Measurements from ENCODE around the gene HEATR5A. TPM values are rescaled to one million over a fixed set of nuclear protein-coding genes. Genes with fewer than 3 reads are reported as not detected.

HEATR5A gene
- total and polyA plus RNA-seq, 2 of the 13 experiments (the other 11 are each of a cell fraction or from before 2014, with no cell fraction given): 36.4 to 105 TPM

DNA sequence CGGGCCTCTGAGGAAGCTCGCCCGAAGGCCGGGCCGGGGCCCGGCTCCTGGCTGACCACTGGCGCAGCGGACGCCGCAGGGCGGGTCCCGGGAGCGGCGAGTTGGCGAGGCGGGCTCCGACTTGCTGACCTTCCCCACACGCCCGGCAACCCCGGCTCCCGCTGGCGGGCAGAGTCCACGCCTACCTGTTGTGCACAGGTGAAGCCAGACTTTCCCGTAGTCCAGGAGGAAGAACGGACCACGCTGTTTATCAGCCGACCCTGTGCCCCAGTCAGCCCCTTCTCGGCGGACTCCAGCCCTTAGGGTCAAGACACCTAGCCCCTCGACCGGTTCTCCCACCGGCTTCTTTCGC, 407 bp downstream of the HEATR5A start:
- Histone ChIP-seq H4K20me1 (ENCODE audit: insufficient read depth, low read length) (no peaks in the 10 kb centered on the region), H3K9ac (ENCODE audit: insufficient read depth, low read depth, low read length) (peak overlapping the region; percentile 90), H3K27ac (ENCODE audit: extremely low read length, insufficient read depth, low read length) (peak overlapping the region; percentile 89), H3K4me1 (ENCODE audit: insufficient read depth, low read length) (peaks cover 32% of the 10 kb centered on the region), H3K79me2 (ENCODE audit: insufficient read depth, low read length) (peaks cover 42% of the 10 kb centered on the region), H3K4me3 (replicated peaks in 1 of 3; ENCODE audit: insufficient read depth in 1 of 3, low read depth in 2 of 3, low read length in 3 of 3) (peak overlapping the region; percentile 73 to 99 (median 85)), H2AFZ (ENCODE audit: low read length) (peak overlapping the region; percentile 62), H3K4me2 (ENCODE audit: low read depth, low read length) (peak overlapping the region; percentile 78), H3K36me3 (replicated peaks in 1 of 2; ENCODE audit: control insufficient read depth in 1 of 2, insufficient read depth in 2 of 2, low read length in 2 of 2) (no peaks in the 10 kb centered on the region), H3K9me3 (ENCODE audit: low read length) (no peaks in the 10 kb centered on the region), H3K27me3 (ENCODE audit: control insufficient read depth in 1 of 2, insufficient read depth in 2 of 2, low read length in 2 of 2) (no peaks in the 10 kb centered on the region; a peak in 1 of 5 replicates)
- in situ Hi-C loops (cut with HindIII; ENCODE audit: extremely low pct_ligation_motif_present, low pct_unique_long_range_greater_than_20kb): loop anchor here (5.0 kb wide), 1 partner anchor 37 kb away; the partner anchor contains the start of gene DTD2
- intact Hi-C loops (cut with micrococcal nuclease; ENCODE audit: unreplicated experiment): loop anchor here (1.0 to 5.0 kb wide), 4 partner anchors 37 to 657 kb away; partner anchors contain the start of genes ARHGAP5, DTD2 and HECTD1
- WGBS (ENCODE audit: low lambda C conversion rate): 2% methylated on average over 33 of the region's 33 CpGs
- BruUV-seq (replicated peaks): no TSS peak
- ChIA-PET CTCF (ENCODE audit: low intra/inter-chr PET ratio, low total read pairs) (interaction anchor here (1.7 kb wide), 1 partner anchor 31 kb away, joined by 4 read pairs; no protein-coding TSS in a partner anchor), POLR2A (interaction anchor here (0.9 to 4.9 kb wide), 45 partner anchors 9 to 839 kb away, joined by 3 to 181 read pairs (median 7); partner anchors contain the start of genes ARHGAP5, DTD2, HECTD1 and NUBPL)
- FAIRE-seq: no peak
- DNase-seq (ENCODE audit: low spot score): peak; percentile 90
- peak; percentile 93 for ATAC-seq
- TF ChIP-seq, protein P1, sequence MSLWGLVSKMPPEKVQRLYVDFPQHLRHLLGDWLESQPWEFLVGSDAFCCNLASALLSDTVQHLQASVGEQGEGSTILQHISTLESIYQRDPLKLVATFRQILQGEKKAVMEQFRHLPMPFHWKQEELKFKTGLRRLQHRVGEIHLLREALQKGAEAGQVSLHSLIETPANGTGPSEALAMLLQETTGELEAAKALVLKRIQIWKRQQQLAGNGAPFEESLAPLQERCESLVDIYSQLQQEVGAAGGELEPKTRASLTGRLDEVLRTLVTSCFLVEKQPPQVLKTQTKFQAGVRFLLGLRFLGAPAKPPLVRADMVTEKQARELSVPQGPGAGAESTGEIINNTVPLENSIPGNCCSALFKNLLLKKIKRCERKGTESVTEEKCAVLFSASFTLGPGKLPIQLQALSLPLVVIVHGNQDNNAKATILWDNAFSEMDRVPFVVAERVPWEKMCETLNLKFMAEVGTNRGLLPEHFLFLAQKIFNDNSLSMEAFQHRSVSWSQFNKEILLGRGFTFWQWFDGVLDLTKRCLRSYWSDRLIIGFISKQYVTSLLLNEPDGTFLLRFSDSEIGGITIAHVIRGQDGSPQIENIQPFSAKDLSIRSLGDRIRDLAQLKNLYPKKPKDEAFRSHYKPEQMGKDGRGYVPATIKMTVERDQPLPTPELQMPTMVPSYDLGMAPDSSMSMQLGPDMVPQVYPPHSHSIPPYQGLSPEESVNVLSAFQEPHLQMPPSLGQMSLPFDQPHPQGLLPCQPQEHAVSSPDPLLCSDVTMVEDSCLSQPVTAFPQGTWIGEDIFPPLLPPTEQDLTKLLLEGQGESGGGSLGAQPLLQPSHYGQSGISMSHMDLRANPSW (CRISPR knock-in tag; IDR thresholded peaks at IDR 0.05; ENCODE audit: borderline replicate concordance): no peak
- TF ChIP-seq ZNF446 (CRISPR knock-in tag; IDR thresholded peaks at IDR 0.05) (no peak), ZNF749 (CRISPR knock-in tag; IDR thresholded peaks at IDR 0.05; ENCODE audit: borderline replicate concordance) (no peak), HMG20B (CRISPR knock-in tag; conservative IDR thresholded peaks at IDR 0.05) (no peak), ATF7 (IDR thresholded peaks at IDR 0.05) (no peak), ATF7 (CRISPR knock-in tag; IDR thresholded peaks at IDR 0.05) (no peak), RAD21 (CRISPR knock-in tag; IDR thresholded peaks at IDR 0.05) (no peak; the same call in 1 of the 2 replicates), NR1H2 (CRISPR knock-in tag; IDR thresholded peaks at IDR 0.05; ENCODE audit: borderline replicate concordance, low read depth) (no peak), IRF2 (CRISPR knock-in tag; IDR thresholded peaks at IDR 0.05) (no peak), ZNF510 (CRISPR knock-in tag; IDR thresholded peaks at IDR 0.05; ENCODE audit: low read depth) (no peak)
- TF ChIP-seq, protein P2, sequence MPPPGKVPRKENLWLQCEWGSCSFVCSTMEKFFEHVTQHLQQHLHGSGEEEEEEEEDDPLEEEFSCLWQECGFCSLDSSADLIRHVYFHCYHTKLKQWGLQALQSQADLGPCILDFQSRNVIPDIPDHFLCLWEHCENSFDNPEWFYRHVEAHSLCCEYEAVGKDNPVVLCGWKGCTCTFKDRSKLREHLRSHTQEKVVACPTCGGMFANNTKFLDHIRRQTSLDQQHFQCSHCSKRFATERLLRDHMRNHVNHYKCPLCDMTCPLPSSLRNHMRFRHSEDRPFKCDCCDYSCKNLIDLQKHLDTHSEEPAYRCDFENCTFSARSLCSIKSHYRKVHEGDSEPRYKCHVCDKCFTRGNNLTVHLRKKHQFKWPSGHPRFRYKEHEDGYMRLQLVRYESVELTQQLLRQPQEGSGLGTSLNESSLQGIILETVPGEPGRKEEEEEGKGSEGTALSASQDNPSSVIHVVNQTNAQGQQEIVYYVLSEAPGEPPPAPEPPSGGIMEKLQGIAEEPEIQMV (CRISPR knock-in tag; IDR thresholded peaks at IDR 0.05; ENCODE audit: low read depth): peak; percentile 22; the same call in 1 of the 2 replicates
- TF ChIP-seq, protein P3, sequence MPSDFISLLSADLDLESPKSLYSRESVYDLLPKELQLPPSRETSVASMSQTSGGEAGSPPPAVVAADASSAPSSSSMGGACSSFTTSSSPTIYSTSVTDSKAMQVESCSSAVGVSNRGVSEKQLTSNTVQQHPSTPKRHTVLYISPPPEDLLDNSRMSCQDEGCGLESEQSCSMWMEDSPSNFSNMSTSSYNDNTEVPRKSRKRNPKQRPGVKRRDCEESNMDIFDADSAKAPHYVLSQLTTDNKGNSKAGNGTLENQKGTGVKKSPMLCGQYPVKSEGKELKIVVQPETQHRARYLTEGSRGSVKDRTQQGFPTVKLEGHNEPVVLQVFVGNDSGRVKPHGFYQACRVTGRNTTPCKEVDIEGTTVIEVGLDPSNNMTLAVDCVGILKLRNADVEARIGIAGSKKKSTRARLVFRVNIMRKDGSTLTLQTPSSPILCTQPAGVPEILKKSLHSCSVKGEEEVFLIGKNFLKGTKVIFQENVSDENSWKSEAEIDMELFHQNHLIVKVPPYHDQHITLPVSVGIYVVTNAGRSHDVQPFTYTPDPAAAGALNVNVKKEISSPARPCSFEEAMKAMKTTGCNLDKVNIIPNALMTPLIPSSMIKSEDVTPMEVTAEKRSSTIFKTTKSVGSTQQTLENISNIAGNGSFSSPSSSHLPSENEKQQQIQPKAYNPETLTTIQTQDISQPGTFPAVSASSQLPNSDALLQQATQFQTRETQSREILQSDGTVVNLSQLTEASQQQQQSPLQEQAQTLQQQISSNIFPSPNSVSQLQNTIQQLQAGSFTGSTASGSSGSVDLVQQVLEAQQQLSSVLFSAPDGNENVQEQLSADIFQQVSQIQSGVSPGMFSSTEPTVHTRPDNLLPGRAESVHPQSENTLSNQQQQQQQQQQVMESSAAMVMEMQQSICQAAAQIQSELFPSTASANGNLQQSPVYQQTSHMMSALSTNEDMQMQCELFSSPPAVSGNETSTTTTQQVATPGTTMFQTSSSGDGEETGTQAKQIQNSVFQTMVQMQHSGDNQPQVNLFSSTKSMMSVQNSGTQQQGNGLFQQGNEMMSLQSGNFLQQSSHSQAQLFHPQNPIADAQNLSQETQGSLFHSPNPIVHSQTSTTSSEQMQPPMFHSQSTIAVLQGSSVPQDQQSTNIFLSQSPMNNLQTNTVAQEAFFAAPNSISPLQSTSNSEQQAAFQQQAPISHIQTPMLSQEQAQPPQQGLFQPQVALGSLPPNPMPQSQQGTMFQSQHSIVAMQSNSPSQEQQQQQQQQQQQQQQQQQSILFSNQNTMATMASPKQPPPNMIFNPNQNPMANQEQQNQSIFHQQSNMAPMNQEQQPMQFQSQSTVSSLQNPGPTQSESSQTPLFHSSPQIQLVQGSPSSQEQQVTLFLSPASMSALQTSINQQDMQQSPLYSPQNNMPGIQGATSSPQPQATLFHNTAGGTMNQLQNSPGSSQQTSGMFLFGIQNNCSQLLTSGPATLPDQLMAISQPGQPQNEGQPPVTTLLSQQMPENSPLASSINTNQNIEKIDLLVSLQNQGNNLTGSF (CRISPR knock-in tag; IDR thresholded peaks at IDR 0.05): no peak
